Left lung (tissue), 10 donors: ENCODE measurements around the gene LANCL3. TPM values are rescaled to one million over a fixed set of nuclear protein-coding genes. Genes with fewer than 3 reads are reported as not detected.

Experiments used
- ATAC-seq: fragments of 200-7000 bp; cut with Tn5 transposase; one replicate; pipeline ENCODE4 v1.9.1; 2020; ENCODE audit warnings: moderate library complexity
- DNase-seq, 4 donors: peaks; one replicate each; pipeline ENCODE4 v3.0.0-alpha.2; 2013 to 2020
- H3K27ac ChIP-seq, 2 donors: fragments of 200-600 bp; sonication (generic) in 1 of 2; one replicate each; pipeline versions ENCODE4 v1.5.0 to v1.8.0; 2020 to 2021
- H3K27me3 ChIP-seq, 2 donors: fragments of 200-600 bp; sonication (generic) in 1 of 2; one replicate each; pipeline versions ENCODE4 v1.5.0 to v1.8.0; 2020 to 2021
- H3K36me3 ChIP-seq, 2 donors: fragments of 200-600 bp; sonication (generic) in 1 of 2; one replicate each; pipeline versions ENCODE4 v1.5.0 to v1.8.0; 2020 to 2021
- H3K4me1 ChIP-seq, 2 donors: fragments of 200-600 bp; one replicate each; pipeline ENCODE4 v1.8.0; 2021
- H3K4me3 ChIP-seq, 2 donors: fragments of 200-600 bp; sonication (generic) in 1 of 2; one replicate each; pipeline versions ENCODE4 v1.5.0 to v1.8.0; 2020 to 2021; ENCODE audit warnings: mild to moderate bottlenecking in 1 of 2
- H3K9me3 ChIP-seq, 2 donors: fragments of 200-600 bp; sonication (generic) in 1 of 2; one replicate each; pipeline versions ENCODE4 v1.5.0 to v1.8.0; 2020 to 2021
- CTCF ChIP-seq, 2 donors: fragments of 200-600 bp; sonication (generic) in 1 of 2; IDR thresholded peaks; one replicate each; pipeline versions ENCODE4 v1.5.0 to v1.8.0; 2021; ENCODE audit warnings: antibody characterized with exemption in 2 of 2
- intact Hi-C, 2 donors: fragments of 100-400 bp; cut with DNase I; formaldehyde crosslinking; loops; one replicate each; pipeline versions ENCODE4 v1.11.2 to v1.14.2; 2022
- polyA plus RNA-seq, 6 donors: library from polyadenylated mRNA; unstranded; fragments of 120-200 nt; gene quantifications; one replicate each; pipeline ENCODE4 v1.2.1, GENCODE V29; 2013; ENCODE audit not compliant: insufficient read length in 6 of 6
- total RNA-seq, 2 donors: library from RNA; stranded (reverse); fragmentation: NEBNext Ultra II Directional; extraction: Animal tissue kit (Norgen Biotek cat#: 25700); gene quantifications; one replicate each; pipeline ENCODE4 v1.2.1, GENCODE V29; 2021
- donor health status: DM: no; HTN: yes; CAD: no.
- donor health status: DM: no; HTN: no; CAD: no.

Gene LANCL3
- total and polyA plus RNA-seq, 8 donors: 0.76 to 4.3 (median 3.4) TPM

- H3K4me1 ChIP-seq: no peaks in the 10 kb centered on the region
- intact Hi-C loops: no loop called here
- ATAC-seq: no peak
These were observed 56.1 kb downstream of the LANCL3 start for GRCh38 chrX:37627602-37628001.

GRCh38 chrX:37638047-37638446, 66.6 kb downstream of the LANCL3 start:
- Histone ChIP-seq H3K27me3 (no peaks in the 10 kb centered on the region), H3K27ac (no peak overlapping the region), H3K9me3 (no peaks in the 10 kb centered on the region), H3K4me3 (no peak overlapping the region), H3K4me1 (no peaks in the 10 kb centered on the region), H3K36me3 (no peaks in the 10 kb centered on the region)
- ATAC-seq: no peak
- no peak for DNase-seq
- intact Hi-C loops: no loop called here
- no peak for TF ChIP-seq CTCF (IDR thresholded peaks at IDR 0.05)

More at GRCh38 chrX:37627602-37628001, 56.1 kb downstream of the LANCL3 start:
- Histone ChIP-seq H3K4me3 (no peak overlapping the region), H3K9me3 (no peaks in the 10 kb centered on the region), H3K27ac (no peak overlapping the region), H3K27me3 (no peaks in the 10 kb centered on the region), H3K36me3 (no peaks in the 10 kb centered on the region)
- no peak for DNase-seq
- no peak for TF ChIP-seq CTCF (IDR thresholded peaks at IDR 0.05)

GRCh38 chrX:37640142-37640541, 68.7 kb downstream of the LANCL3 start:
- DNase-seq: no peak
- no peak overlapping the region for H3K27ac ChIP-seq
- no peak for TF ChIP-seq CTCF (IDR thresholded peaks at IDR 0.05)
- ATAC-seq: no peak
- intact Hi-C loops: no loop called here
- H3K9me3 ChIP-seq: no peaks in the 10 kb centered on the region
- H3K4me3 ChIP-seq: no peak overlapping the region
- H3K27me3 ChIP-seq: no peaks in the 10 kb centered on the region
- no peaks in the 10 kb centered on the region for H3K4me1 ChIP-seq
- no peaks in the 10 kb centered on the region for H3K36me3 ChIP-seq

- Histone ChIP-seq H3K4me1 (no peaks in the 10 kb centered on the region), H3K27me3 (no peaks in the 10 kb centered on the region), H3K36me3 (no peaks in the 10 kb centered on the region), H3K9me3 (no peaks in the 10 kb centered on the region), H3K4me3 (no peak overlapping the region), H3K27ac (no peak overlapping the region)
- no peak for TF ChIP-seq CTCF (IDR thresholded peaks at IDR 0.05)
- intact Hi-C loops: no loop called here
- ATAC-seq: no peak
- DNase-seq: no peak
These were observed 70.4 kb downstream of the LANCL3 start for GRCh38 chrX:37641859-37642258.

GRCh38 chrX:37644381-37645305, 73.2 kb downstream of the LANCL3 start:
- H3K4me1 ChIP-seq: no peaks in the 10 kb centered on the region
- DNase-seq (no peak), ATAC-seq (no peak)
- no peaks in the 10 kb centered on the region for H3K36me3 ChIP-seq
- intact Hi-C loops: no loop called here
- H3K27me3 ChIP-seq: no peaks in the 10 kb centered on the region
- H3K4me3 ChIP-seq: no peak overlapping the region
- H3K27ac ChIP-seq: no peak overlapping the region
- no peaks in the 10 kb centered on the region for H3K9me3 ChIP-seq
- no peak for TF ChIP-seq CTCF (IDR thresholded peaks at IDR 0.05)
